Kidney (tissue), 14 donors: ENCODE results near the gene SLC2A9. TPM values are rescaled to one million over a fixed set of nuclear protein-coding genes. Genes with fewer than 3 reads are reported as not detected.

Experiments
- DNase-seq, 5 donors: peaks; one replicate each; pipeline ENCODE4 v3.0.0-alpha.2; 2013 to 2020
- FAIRE-seq: peaks from 2 replicates; lab custom pipeline; 2012; peaks lifted over from hg19 to GRCh38; lab: Jason Lieb, UNC
- H3K27ac ChIP-seq, 2 donors: one replicate each; pipeline ENCODE4 v1.7.0; 2013; ENCODE audit warnings: low read depth in 2 of 2, low read length in 2 of 2, inconsistent platforms in 1 of 2
- H3K27me3 ChIP-seq: one replicate; pipeline ENCODE4 v1.7.1; 2013; ENCODE audit warnings: low read length, inconsistent platforms; ENCODE audit not compliant: control insufficient read depth, insufficient read depth
- H3K36me3 ChIP-seq, 3 donors: one replicate each; pipeline versions ENCODE4 v1.7.0 to v1.7.1; 2013; ENCODE audit warnings: low read length in 3 of 3, control low read depth in 1 of 3, inconsistent platforms in 1 of 3; ENCODE audit not compliant: insufficient read depth in 3 of 3, control insufficient read depth in 2 of 3
- H3K4me1 ChIP-seq, 3 donors: one replicate each; pipeline versions ENCODE4 v1.7.0 to v1.7.1; 2013; ENCODE audit warnings: low read length in 3 of 3, inconsistent platforms in 1 of 3, low read depth in 1 of 3; ENCODE audit not compliant: control insufficient read depth in 2 of 3, insufficient read depth in 2 of 3
- H3K4me3 ChIP-seq, 3 donors: one replicate each; pipeline versions ENCODE4 v1.7.0 to v1.8.1; 2013; ENCODE audit warnings: low read length in 3 of 3, control low read depth in 1 of 3, inconsistent platforms in 1 of 3
- H3K9ac ChIP-seq, 3 donors: one replicate each; pipeline versions ENCODE4 v1.7.0 to v1.7.1; 2013; ENCODE audit warnings: low read length in 3 of 3, control low read depth in 1 of 3, inconsistent platforms in 1 of 3
- H3K9me3 ChIP-seq, 3 donors: one replicate each; pipeline versions ENCODE4 v1.7.0 to v1.7.1; 2013; ENCODE audit warnings: low read length in 3 of 3, control low read depth in 1 of 3, inconsistent platforms in 1 of 3; ENCODE audit not compliant: control insufficient read depth in 2 of 3, insufficient read depth in 1 of 3
- intact Hi-C: fragments of 100-400 bp; cut with DNase I; formaldehyde crosslinking; loops from one replicate; pipeline ENCODE4 v1.11.1; 2022
- polyA plus RNA-seq: library from polyadenylated mRNA; stranded (reverse); fragments of 350-450 nt; fragmentation: Illumina TruSeq; extraction: RNeasy Lipid Tissue Mini Kit (QIAGEN cat#74804); gene quantifications from one replicate; pipeline ENCODE4 v1.2.3, GENCODE V29; 2014; ENCODE audit warnings: low read depth, low replicate concordance; ENCODE audit not compliant: insufficient read depth
- total RNA-seq: library from RNA; stranded (reverse); fragmentation: NEBNext Ultra II Directional; extraction: Animal tissue kit (Norgen Biotek cat#: 25700); gene quantifications from one replicate; pipeline ENCODE4 v1.2.1, GENCODE V29; 2021
- TF ChIP-seq, protein P1 (sequence below): IDR thresholded peaks from 3 replicates; pipeline ENCODE4 v1.5.1; 2012; ENCODE audit warnings: mild to moderate bottlenecking, moderate library complexity, borderline replicate concordance; ENCODE audit not compliant: insufficient read depth; ENCODE audit errors: extremely low read depth
- donor health status: control.
- donor health status: control.
- donor health status: control.
- donor health status: control.
- donor health status: control.
- donor health status: DM: yes; HTN: yes; CAD: no.
- donor health status: Normal renal cell carcinoma (clear cell type).

The SLC2A9 gene
- total and polyA plus RNA-seq, 2 donors from 2014 or later: 41.5 to 47.6 TPM

DNA sequence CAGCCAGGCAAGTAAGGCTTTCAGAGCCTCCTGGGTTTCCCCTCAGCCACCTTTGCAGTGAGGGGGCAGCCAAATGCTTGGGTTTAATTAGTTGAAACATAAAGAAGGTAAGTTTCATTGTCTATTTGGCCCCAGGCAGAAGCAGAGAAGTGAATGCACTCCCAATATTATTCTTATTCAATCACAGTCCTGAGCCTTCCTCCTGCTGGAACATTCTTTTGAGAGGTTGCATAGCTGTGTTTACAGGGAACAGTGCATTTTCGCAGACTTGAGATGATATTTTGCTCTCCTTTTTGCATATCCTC lies 13.9 kb downstream of the SLC2A9 start:
- intact Hi-C loops: no loop called here
- no peaks in the 10 kb centered on the region for H3K27me3 ChIP-seq
- no peak overlapping the region for H3K9ac ChIP-seq
- TF ChIP-seq, protein P1, sequence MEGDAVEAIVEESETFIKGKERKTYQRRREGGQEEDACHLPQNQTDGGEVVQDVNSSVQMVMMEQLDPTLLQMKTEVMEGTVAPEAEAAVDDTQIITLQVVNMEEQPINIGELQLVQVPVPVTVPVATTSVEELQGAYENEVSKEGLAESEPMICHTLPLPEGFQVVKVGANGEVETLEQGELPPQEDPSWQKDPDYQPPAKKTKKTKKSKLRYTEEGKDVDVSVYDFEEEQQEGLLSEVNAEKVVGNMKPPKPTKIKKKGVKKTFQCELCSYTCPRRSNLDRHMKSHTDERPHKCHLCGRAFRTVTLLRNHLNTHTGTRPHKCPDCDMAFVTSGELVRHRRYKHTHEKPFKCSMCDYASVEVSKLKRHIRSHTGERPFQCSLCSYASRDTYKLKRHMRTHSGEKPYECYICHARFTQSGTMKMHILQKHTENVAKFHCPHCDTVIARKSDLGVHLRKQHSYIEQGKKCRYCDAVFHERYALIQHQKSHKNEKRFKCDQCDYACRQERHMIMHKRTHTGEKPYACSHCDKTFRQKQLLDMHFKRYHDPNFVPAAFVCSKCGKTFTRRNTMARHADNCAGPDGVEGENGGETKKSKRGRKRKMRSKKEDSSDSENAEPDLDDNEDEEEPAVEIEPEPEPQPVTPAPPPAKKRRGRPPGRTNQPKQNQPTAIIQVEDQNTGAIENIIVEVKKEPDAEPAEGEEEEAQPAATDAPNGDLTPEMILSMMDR: no peak
- no peak overlapping the region for H3K4me3 ChIP-seq
- DNase-seq: no peak
- H3K4me1 ChIP-seq: peaks cover 3 to 51% (median 25%) of the 10 kb centered on the region in 3 donors
- FAIRE-seq: no peak
- H3K9me3 ChIP-seq: no peaks in the 10 kb centered on the region
- H3K27ac ChIP-seq: peak overlapping the region in 1 of 2 donors; percentile 85
- peaks cover 0 to 35% (median 3%) of the 10 kb centered on the region in 3 donors for H3K36me3 ChIP-seq

DNA sequence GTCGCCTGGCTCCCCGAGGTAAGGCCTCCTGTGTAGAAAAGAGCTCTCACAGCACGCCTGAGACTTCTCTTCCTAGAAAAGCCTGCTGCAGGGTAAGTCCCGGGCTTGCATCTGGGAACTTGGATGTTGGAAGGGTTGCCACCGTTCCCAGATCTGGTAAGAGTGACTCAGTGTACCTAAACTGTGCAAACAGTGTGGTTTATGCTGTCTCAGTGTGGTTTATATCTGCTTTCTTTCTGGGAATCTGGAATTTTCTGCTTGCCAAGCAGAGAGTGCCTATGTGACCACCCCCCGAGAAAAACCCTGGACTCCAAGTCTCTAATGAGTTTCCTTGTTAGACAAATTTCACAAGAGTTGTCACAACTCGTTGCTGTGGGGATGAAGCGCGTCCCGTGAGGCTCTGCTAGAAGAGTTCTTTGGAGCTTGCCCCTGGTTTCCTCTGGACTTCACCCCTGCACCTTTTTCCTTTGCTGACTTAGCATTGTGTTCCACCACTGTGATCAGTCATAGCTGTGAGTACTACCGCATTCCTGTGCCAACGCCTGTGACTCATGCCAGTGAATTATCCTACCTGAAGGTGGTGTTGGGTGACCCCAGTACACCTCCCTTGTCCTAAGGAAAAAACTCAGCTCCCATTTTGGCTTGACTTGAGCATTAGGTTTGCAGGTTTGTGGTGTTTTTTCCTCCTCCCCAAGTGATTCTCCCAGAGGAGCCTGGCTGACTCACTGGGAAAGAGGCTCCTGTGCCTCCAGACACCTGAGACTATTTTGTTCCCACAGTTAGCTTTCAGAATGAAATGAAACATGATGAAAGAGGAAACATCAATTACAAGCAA lies 14.5 kb downstream of the SLC2A9 start:
- Histone ChIP-seq H3K36me3 (peaks cover 0 to 31% (median 3%) of the 10 kb centered on the region in 3 donors), H3K27me3 (no peaks in the 10 kb centered on the region), H3K4me3 (peak overlapping the region in 2 of 3 donors; percentile 13 to 35), H3K9ac (peak overlapping the region in 1 of 3 donors; percentile 27), H3K4me1 (peaks cover 3 to 51% (median 25%) of the 10 kb centered on the region in 3 donors), H3K9me3 (no peaks in the 10 kb centered on the region), H3K27ac (peak overlapping the region; percentile 85)
- DNase-seq: peak; percentile 61 to 87 (median 76)
- TF ChIP-seq, protein P1: no peak
- intact Hi-C loops: no loop called here
- peak; percentile 8 for FAIRE-seq

DNA sequence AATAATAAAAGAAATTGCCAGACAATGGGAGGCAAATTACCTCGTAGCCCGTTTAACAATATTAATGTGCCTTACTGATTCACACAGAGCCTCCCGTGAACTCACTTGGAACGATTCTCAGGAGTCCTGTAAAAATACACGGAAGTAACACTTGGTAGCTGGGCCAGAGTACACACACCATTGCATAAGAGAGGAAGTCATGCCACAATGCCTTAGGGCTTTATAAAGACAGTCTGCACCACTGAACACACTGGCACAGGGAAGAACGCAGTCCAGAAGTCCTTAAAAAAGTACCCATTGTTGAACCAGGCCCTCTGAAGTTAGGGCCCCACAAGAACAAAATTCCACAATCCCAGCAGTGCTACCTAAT lies 15.1 kb downstream of the SLC2A9 start:
- FAIRE-seq: peak; percentile 62
- peaks cover 0 to 31% (median 3%) of the 10 kb centered on the region in 3 donors for H3K36me3 ChIP-seq
- no peaks in the 10 kb centered on the region for H3K9me3 ChIP-seq
- peak in 3 of 5 donors; percentile 29 to 82 (median 78) for DNase-seq
- H3K4me1 ChIP-seq: peaks cover 3 to 51% (median 25%) of the 10 kb centered on the region in 3 donors
- intact Hi-C loops: no loop called here
- TF ChIP-seq, protein P1: no peak
- H3K9ac ChIP-seq: peak overlapping the region in 1 of 3 donors; percentile 27
- H3K27me3 ChIP-seq: no peaks in the 10 kb centered on the region
- peak overlapping the region in 1 of 3 donors; percentile 35 for H3K4me3 ChIP-seq
- peak overlapping the region; percentile 85 for H3K27ac ChIP-seq
